BLaER1 (cell line): Measurements from ENCODE around the gene MAPK8IP2.
"Not testable (repeated sequence)": the region's sequence is repeated elsewhere in the genome, so short reads cannot be mapped to it uniquely, and the experiment has no call there.

Source experiments
- H3K27ac ChIP-seq: shearing (Covaris generic); formaldehyde crosslinking; 2 replicates; pipeline ENCODE4 v1.8.1; 2022
- H3K27me3 ChIP-seq: shearing (Covaris generic); formaldehyde crosslinking; 2 replicates; pipeline ENCODE4 v1.8.1; 2022
- H3K36me3 ChIP-seq: shearing (Covaris generic); formaldehyde crosslinking; 2 replicates; pipeline ENCODE4 v1.8.1; 2022
- H3K4me1 ChIP-seq: shearing (Covaris generic); formaldehyde crosslinking; 2 replicates; pipeline ENCODE4 v1.8.1; 2022
- H3K4me2 ChIP-seq: shearing (Covaris generic); formaldehyde crosslinking; 2 replicates; pipeline ENCODE4 v1.8.1; 2022
- H3K4me3 ChIP-seq: shearing (Covaris generic); formaldehyde crosslinking; 2 replicates; pipeline ENCODE4 v1.8.1; 2022
- H3K9ac ChIP-seq: shearing (Covaris generic); formaldehyde crosslinking; 2 replicates; pipeline ENCODE4 v1.8.1; 2022
- H3K9me3 ChIP-seq: shearing (Covaris generic); formaldehyde crosslinking; 2 replicates; pipeline ENCODE4 v1.8.1; 2022
- H4K20me1 ChIP-seq: shearing (Covaris generic); formaldehyde crosslinking; 2 replicates; pipeline ENCODE4 v1.8.1; 2022
- Cebpa-rat ChIP-seq: shearing (Covaris generic); IDR thresholded peaks from 2 replicates; pipeline ENCODE4 v1.8.1; 2022

Gene MAPK8IP2

DNA sequence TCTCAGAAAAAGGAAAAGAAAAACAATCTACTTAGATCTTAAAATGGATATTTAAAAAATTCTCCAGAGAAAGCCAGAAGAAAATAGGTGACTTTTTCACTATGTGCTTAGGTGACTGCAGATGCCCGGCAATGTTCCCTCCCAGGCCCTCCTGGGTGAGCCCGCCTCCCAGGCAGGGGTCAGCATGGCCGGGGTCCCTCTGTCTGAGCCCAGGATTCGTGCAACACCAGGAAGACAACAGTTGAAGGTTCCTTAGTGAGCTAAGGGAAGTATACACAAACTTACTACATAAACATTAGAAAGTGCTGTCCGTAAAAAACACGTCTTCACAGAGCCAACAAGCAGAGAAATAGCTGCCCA is 11.6 kb downstream of the MAPK8IP2 start:
- Histone ChIP-seq H3K4me2 (no peak overlapping the region), H3K27ac (no peak overlapping the region), H4K20me1 (no peaks in the 10 kb centered on the region; the same call in 1 of the 2 replicates), H3K27me3 (peaks cover 7% of the 10 kb centered on the region; the same call in 1 of the 2 replicates), H3K36me3 (no peaks in the 10 kb centered on the region), H3K9me3 (no peaks in the 10 kb centered on the region), H3K4me3 (no peak overlapping the region), H3K4me1 (no peaks in the 10 kb centered on the region), H3K9ac (no peak overlapping the region)
- TF ChIP-seq Cebpa-rat = no peak

DNA sequence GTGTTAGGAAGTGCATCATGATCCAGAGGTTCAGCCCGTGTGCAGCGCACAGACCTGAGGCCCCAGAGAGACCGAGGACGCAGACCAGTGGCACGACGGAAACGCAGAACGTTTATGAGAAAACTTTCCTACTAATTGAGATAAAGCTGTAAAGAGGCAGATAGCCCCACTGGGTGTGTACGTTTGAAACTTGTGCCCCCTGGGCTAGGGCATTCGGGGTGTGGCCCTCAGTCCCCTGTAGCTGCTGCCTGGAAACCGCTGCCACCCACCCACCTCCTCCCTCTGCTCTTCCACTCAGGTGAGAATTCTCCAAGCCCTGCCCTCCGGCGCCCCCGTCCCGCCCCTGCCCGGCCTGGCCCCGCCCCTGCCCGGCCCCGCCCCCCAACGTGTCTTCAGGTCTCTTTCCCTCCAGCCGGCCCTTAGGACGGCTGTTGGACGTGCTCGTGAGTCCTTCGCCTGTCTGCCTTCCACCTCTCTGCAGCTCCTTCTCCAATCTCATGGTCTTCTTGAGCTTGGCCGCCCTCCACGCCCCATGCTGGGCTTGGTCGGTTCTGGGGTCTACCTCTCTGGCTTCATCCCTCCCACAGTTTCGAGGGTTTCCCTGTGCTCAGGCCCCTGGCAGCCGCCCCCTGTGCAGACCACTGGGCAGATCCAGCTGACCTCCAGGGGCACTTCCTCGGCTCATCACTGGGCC is 12.1 kb downstream of the MAPK8IP2 start:
- Histone ChIP-seq H3K4me2 (no peak overlapping the region), H3K27ac (no peak overlapping the region), H3K9ac (no peak overlapping the region), H4K20me1 (no peaks in the 10 kb centered on the region; the same call in 1 of the 2 replicates), H3K4me3 (no peak overlapping the region), H3K9me3 (no peaks in the 10 kb centered on the region), H3K36me3 (no peaks in the 10 kb centered on the region), H3K27me3 (0 out of 2 replicates have a peak, but pooled peaks cover 3% of the 10 kb centered on the region), H3K4me1 (no peaks in the 10 kb centered on the region)
- TF ChIP-seq Cebpa-rat = no peak

DNA sequence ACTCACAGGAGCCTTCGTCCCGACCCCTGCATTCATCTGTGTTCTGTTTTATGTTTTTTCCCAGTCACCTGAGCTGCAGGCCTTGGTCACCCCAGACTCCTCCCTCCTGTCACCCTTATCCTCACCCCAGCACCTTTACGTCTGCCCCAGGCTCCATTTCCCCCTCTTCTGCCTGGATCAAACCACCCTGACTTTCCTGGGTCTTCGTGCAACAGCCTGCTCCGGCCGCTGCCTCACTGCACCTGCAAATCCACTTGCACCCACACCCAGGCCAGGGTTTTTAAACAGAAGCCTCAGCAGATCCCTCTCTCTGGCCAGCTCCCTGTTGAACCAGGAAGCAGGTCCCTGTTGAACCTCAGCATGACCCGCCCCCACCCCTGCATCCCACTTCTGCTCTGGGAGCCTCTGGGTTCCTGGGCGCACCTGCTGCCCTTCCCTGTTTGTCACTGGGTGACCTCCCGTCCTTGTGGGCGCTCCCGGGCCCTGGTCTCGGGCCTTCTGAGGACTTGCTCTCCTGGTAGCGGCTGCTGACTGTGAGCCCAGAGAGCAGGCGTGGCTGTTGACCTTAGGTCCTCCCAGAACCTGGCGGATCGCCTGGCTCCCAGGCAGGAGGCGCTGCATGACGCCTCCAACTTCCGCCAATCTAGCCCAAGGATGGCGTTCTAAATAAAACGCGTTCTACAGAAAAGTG is 12.8 kb downstream of the MAPK8IP2 start:
- H3K36me3 ChIP-seq = no peaks in the 10 kb centered on the region
- no peak overlapping the region for H3K4me3 ChIP-seq
- no peak overlapping the region for H3K9ac ChIP-seq
- TF ChIP-seq Cebpa-rat = no peak
- no peak overlapping the region for H3K27ac ChIP-seq
- H3K9me3 ChIP-seq = no peaks in the 10 kb centered on the region
- H3K4me1 ChIP-seq = no peaks in the 10 kb centered on the region
- no peaks in the 10 kb centered on the region for H4K20me1 ChIP-seq
- H3K27me3 ChIP-seq = 0 out of 2 replicates have a peak, but pooled peaks cover 3% of the 10 kb centered on the region
- no peak overlapping the region for H3K4me2 ChIP-seq

DNA sequence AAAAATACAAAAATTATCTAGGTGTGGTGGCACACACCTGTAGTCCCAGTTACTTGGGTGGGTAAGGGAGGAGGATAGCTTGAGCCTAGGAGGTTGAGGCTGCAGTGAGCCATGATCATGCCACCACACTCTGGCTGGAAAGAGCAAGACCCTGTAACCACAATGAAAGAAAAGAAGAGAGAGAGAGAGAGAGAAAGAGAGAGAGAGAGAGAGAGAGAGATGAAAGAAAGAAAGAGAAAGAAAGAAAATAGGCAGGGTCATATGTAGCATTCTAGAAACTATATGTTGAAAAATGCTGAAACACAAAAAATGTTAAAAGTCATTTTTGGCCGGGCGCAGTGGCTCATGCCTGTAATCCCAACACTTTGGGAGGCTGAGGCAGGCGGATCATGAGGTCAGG is 13.7 kb downstream of the MAPK8IP2 start:
- not testable (repeated sequence) for H4K20me1 ChIP-seq, H3K4me3 ChIP-seq, H3K4me2 ChIP-seq, H3K4me1 ChIP-seq, H3K9me3 ChIP-seq, H3K9ac ChIP-seq, H3K27me3 ChIP-seq, H3K27ac ChIP-seq, H3K36me3 ChIP-seq

DNA sequence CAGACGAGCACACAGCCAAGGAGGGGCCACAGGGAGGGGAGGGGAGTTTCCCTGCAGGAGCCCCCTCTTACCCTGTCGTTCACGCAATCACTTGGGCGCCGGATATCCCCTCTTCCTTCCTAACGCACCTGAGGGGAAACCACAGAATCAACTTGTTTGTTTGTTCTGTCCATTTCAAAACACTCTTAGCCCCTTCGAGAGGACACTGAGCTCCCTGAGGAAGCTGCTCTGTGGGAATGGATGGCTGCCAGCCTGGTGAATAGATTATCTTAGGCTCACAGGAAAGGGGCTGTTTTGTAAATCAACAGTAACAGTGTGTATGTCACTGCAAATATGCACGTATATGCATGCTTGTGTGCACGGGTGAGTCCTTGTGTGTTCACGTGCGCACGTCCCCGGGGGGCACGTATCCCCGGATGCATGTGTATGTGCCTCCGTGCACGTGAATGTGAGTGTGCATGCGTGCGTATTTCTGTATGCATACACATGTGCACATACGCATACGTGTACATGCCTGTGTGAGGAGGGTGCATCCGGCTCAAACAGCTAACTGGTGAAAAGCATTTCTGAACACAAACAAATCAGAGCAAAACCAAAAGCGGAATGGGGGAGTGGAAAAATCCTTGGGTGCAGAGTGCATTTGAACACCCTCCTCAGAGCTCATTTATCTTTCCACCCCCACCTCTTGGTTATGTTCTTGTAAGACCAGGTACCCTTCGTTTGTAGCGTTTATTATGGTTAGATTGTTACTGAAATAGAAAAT is 20.2 kb downstream of the MAPK8IP2 start:
- Histone ChIP-seq H3K4me1 (peaks cover 36% of the 10 kb centered on the region), H3K27ac (no peak overlapping the region), H3K27me3 (no peaks in the 10 kb centered on the region), H3K9ac (no peak overlapping the region), H3K36me3 (peaks cover 10% of the 10 kb centered on the region; the same call in 1 of the 2 replicates), H4K20me1 (no peaks in the 10 kb centered on the region), H3K4me3 (peak overlapping the region; percentile 63), H3K9me3 (no peaks in the 10 kb centered on the region), H3K4me2 (peak overlapping the region; percentile 84)
- no peak for TF ChIP-seq Cebpa-rat

DNA sequence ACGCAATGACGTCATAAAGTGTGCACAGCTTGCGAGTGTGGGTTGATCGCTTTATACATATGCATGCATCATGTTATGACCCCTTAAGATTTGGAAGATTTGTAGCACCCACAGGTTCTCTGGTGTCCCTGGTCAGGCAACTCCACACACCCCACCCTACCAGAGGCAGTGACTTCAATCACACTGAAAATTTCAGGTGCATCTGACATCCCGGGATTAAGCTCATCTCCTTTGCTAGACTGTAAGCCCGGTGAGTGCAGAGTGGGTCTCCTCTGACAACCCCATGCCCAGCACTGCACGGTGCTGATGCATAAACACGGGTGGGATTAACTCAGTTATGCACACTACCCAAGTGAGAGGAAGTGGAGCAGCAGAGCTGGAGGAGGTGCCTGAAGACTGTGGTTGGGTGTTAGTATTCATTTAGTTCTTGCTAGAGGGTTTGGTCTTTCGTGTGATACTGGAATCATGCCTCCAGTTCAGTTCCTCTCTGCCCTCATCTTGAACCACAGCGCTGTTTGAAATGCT is 20.8 kb downstream of the MAPK8IP2 start:
- peaks cover 38% of the 10 kb centered on the region for H3K4me1 ChIP-seq
- peak overlapping the region; percentile 63 for H3K4me3 ChIP-seq
- no peaks in the 10 kb centered on the region for H3K27me3 ChIP-seq
- H3K9ac ChIP-seq = peak overlapping the region; percentile 17; the same call in 1 of the 2 replicates
- peak overlapping the region; percentile 84 for H3K4me2 ChIP-seq
- H4K20me1 ChIP-seq = no peaks in the 10 kb centered on the region
- no peaks in the 10 kb centered on the region for H3K9me3 ChIP-seq
- peak overlapping the region; percentile 67 for H3K27ac ChIP-seq
- H3K36me3 ChIP-seq = peaks cover 15% of the 10 kb centered on the region; the same call in 1 of the 2 replicates
- TF ChIP-seq Cebpa-rat = no peak

DNA sequence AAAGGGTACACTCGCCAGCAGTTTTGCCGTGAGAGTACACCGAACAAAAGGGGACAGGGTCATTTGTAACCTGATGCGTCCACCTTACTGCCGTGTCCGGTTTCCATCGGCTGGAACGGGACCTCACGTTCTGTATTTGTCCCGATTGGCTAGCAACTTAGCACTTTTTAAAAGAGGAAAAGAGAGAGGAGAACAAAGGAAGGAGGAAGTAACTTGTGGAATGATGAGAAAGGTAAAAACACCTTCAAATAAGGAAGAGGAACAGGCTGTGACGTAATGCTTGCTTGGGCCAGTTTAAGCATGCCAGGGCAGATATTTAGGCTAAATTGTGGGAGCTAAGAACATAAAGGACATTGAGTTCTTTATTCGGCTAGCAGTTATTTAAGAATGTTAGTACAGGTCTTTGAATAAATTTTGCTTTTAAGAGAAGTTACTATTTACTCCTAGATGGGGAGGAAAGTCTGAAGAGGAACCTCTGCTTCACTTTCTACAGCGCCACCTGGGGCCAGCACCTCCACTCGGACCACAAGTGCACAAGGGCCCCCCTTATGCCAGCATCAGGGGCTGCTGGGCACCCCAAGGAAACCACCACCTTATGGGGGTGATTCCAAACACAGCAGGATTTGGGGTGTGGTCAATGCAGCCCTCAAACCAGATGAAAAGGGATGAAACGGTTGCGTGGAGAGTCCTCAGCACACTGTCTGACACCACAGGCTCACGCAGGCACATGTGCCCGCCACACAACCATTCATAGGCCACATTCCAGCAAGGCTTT is 21.5 kb downstream of the MAPK8IP2 start:
- Histone ChIP-seq H3K4me1 (peaks cover 45% of the 10 kb centered on the region), H3K4me2 (peak overlapping the region; percentile 84), H3K9me3 (no peaks in the 10 kb centered on the region), H3K36me3 (peaks cover 18% of the 10 kb centered on the region; the same call in 1 of the 2 replicates), H3K4me3 (peak overlapping the region; percentile 63), H4K20me1 (no peaks in the 10 kb centered on the region), H3K27ac (peak overlapping the region; percentile 67), H3K9ac (peak overlapping the region; percentile 65; the same call in 1 of the 2 replicates), H3K27me3 (no peaks in the 10 kb centered on the region)
- no peak for TF ChIP-seq Cebpa-rat

DNA sequence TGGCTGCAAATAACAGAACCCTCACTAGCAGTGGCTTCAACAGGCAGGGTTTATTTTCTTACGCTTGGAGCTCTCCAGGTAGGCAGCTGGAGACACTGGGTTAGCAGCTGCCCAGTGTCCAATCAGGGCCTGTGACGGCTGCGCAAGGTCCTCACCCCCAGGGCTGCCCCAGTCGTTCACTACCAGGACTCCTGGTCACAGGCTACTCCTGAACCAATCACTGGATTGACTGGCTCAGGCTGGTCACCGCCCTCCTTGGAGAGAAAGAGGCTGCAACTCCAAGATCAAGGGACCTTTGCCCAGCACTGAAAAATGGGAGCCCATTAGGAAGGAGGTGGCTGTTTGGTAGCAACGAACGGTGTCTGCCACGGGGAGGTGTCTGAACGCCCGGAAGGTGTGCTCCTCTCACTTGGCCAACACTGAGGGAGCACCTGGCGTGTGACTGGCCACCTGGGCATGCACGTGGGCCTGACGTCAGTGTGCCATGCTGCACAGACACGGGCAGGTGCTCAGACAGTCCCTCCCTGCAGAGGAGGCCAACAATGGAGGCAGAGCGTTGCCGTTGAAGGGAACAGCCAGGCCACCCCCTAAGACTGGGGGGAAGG is 22.2 kb downstream of the MAPK8IP2 start:
- Histone ChIP-seq H3K27me3 (no peaks in the 10 kb centered on the region), H4K20me1 (no peaks in the 10 kb centered on the region), H3K9ac (no peak overlapping the region), H3K4me2 (peak overlapping the region; percentile 84), H3K36me3 (peaks cover 18% of the 10 kb centered on the region; the same call in 1 of the 2 replicates), H3K27ac (no peak overlapping the region), H3K4me3 (no peak overlapping the region), H3K9me3 (no peaks in the 10 kb centered on the region), H3K4me1 (peaks cover 51% of the 10 kb centered on the region)
- no peak for TF ChIP-seq Cebpa-rat
